Measurements from ENCODE around the gene GPC6.
A peak's percentile ranks its signal among the peaks of the same experiment; 100 is the strongest.

The GPC6 gene

GRCh38 chr13:94188201-94188854 lies 961.7 kb downstream of the GPC6 start:
- no peak for DNase-seq (ENCODE audit: extremely low spot score)
- CTCF ChIA-PET, result interaction anchor here (0.6 kb wide), 1 partner anchor 122 kb away, joined by 5 read pairs; no protein-coding TSS in a partner anchor

GRCh38 chr13:94192431-94192975 lies 965.9 kb downstream of the GPC6 start:
- TF ChIP-seq L3MBTL2 (conservative IDR thresholded peaks at IDR 0.05), result no peak
- no peak for TF ChIP-seq TARDBP (IDR thresholded peaks at IDR 0.05)
- TF ChIP-seq FOXA1 (IDR thresholded peaks at IDR 0.05), result no peak
- TF ChIP-seq PKNOX1 (IDR thresholded peaks at IDR 0.05), result no peak
- TF ChIP-seq ZNF384 (IDR thresholded peaks at IDR 0.05), result no peak
- no peak for TF ChIP-seq CTBP1 (IDR thresholded peaks at IDR 0.05; ENCODE audit: borderline replicate concordance)
- no peak for TF ChIP-seq HDGF (IDR thresholded peaks at IDR 0.05; ENCODE audit: borderline replicate concordance)
- TF ChIP-seq SP1 (IDR thresholded peaks at IDR 0.05), result no peak
- no peak for TF ChIP-seq NFRKB (IDR thresholded peaks at IDR 0.05)
- TF ChIP-seq FOXM1 (IDR thresholded peaks at IDR 0.05; ENCODE audit: borderline replicate concordance), result no peak
- TF ChIP-seq LEF1 (IDR thresholded peaks at IDR 0.05; ENCODE audit: borderline replicate concordance), result no peak
- TF ChIP-seq ELF4 (IDR thresholded peaks at IDR 0.05), result no peak
- TF ChIP-seq ARNT (IDR thresholded peaks at IDR 0.05), result no peak
- no peak for TF ChIP-seq SUZ12 (IDR thresholded peaks at IDR 0.05)
- no peak for TF ChIP-seq BHLHE40 (IDR thresholded peaks at IDR 0.05; ENCODE audit: borderline replicate concordance)
- CTCF ChIA-PET, result interaction anchor here (0.6 to 1.7 kb wide), 10 partner anchors 10 to 1329 kb away, joined by 3 to 12 read pairs (median 3); no protein-coding TSS in a partner anchor
- peak; percentile 73 for DNase-seq (ENCODE audit: extremely low spot score)
- POLR2A ChIA-PET, result no interaction called here

More at GRCh38 chr13:94188201-94188854, 961.7 kb downstream of the GPC6 start:
- no peak for TF ChIP-seq NFRKB (IDR thresholded peaks at IDR 0.05)
- TF ChIP-seq TARDBP (IDR thresholded peaks at IDR 0.05), result no peak
- no peak for TF ChIP-seq LEF1 (IDR thresholded peaks at IDR 0.05; ENCODE audit: borderline replicate concordance)
- TF ChIP-seq SUZ12 (IDR thresholded peaks at IDR 0.05), result no peak
- TF ChIP-seq FOXA1 (IDR thresholded peaks at IDR 0.05), result no peak
- TF ChIP-seq FOXM1 (IDR thresholded peaks at IDR 0.05; ENCODE audit: borderline replicate concordance), result no peak
- TF ChIP-seq ELF4 (IDR thresholded peaks at IDR 0.05), result no peak
- no peak for TF ChIP-seq SP1 (IDR thresholded peaks at IDR 0.05)
- no peak for TF ChIP-seq CTBP1 (IDR thresholded peaks at IDR 0.05; ENCODE audit: borderline replicate concordance)
- no peak for TF ChIP-seq L3MBTL2 (conservative IDR thresholded peaks at IDR 0.05)
- TF ChIP-seq ARNT (IDR thresholded peaks at IDR 0.05), result no peak
- TF ChIP-seq PKNOX1 (IDR thresholded peaks at IDR 0.05), result no peak
- TF ChIP-seq FOXK2 (IDR thresholded peaks at IDR 0.05), result no peak
- TF ChIP-seq ZNF384 (IDR thresholded peaks at IDR 0.05), result no peak
- TF ChIP-seq BHLHE40 (IDR thresholded peaks at IDR 0.05; ENCODE audit: borderline replicate concordance), result no peak
- TF ChIP-seq HDGF (IDR thresholded peaks at IDR 0.05; ENCODE audit: borderline replicate concordance), result no peak
- POLR2A ChIA-PET, result no interaction called here

- ChIA-PET POLR2A (no interaction called here), CTCF (no interaction called here)
- TF ChIP-seq HDGF (IDR thresholded peaks at IDR 0.05; ENCODE audit: borderline replicate concordance) (no peak), NFRKB (IDR thresholded peaks at IDR 0.05) (no peak), FOXK2 (IDR thresholded peaks at IDR 0.05) (no peak), ZNF384 (IDR thresholded peaks at IDR 0.05) (no peak), PKNOX1 (IDR thresholded peaks at IDR 0.05) (no peak), LEF1 (IDR thresholded peaks at IDR 0.05; ENCODE audit: borderline replicate concordance) (no peak), ARNT (IDR thresholded peaks at IDR 0.05) (no peak), BHLHE40 (IDR thresholded peaks at IDR 0.05; ENCODE audit: borderline replicate concordance) (no peak), FOXA1 (IDR thresholded peaks at IDR 0.05) (no peak), ELF4 (IDR thresholded peaks at IDR 0.05) (no peak), SP1 (IDR thresholded peaks at IDR 0.05) (no peak), TARDBP (IDR thresholded peaks at IDR 0.05) (no peak), L3MBTL2 (conservative IDR thresholded peaks at IDR 0.05) (no peak), FOXM1 (IDR thresholded peaks at IDR 0.05; ENCODE audit: borderline replicate concordance) (no peak), SUZ12 (IDR thresholded peaks at IDR 0.05) (no peak), CTBP1 (IDR thresholded peaks at IDR 0.05; ENCODE audit: borderline replicate concordance) (no peak)
- no peak for DNase-seq (ENCODE audit: extremely low spot score)
Observed at GRCh38 chr13:94195715-94196114, 969.1 kb downstream of the GPC6 start.

- POLR2A ChIA-PET, result no interaction called here
Observed at GRCh38 chr13:94196413-94196812, 969.8 kb downstream of the GPC6 start.

More at GRCh38 chr13:94196413-94196812, 969.8 kb downstream of the GPC6 start:
- CTCF ChIA-PET, result no interaction called here
- TF ChIP-seq ZNF384 (IDR thresholded peaks at IDR 0.05), result no peak
- no peak for TF ChIP-seq LEF1 (IDR thresholded peaks at IDR 0.05; ENCODE audit: borderline replicate concordance)
- no peak for TF ChIP-seq SP1 (IDR thresholded peaks at IDR 0.05)
- no peak for TF ChIP-seq CTBP1 (IDR thresholded peaks at IDR 0.05; ENCODE audit: borderline replicate concordance)
- TF ChIP-seq HDGF (IDR thresholded peaks at IDR 0.05; ENCODE audit: borderline replicate concordance), result no peak
- no peak for TF ChIP-seq ARNT (IDR thresholded peaks at IDR 0.05)
- no peak for TF ChIP-seq BHLHE40 (IDR thresholded peaks at IDR 0.05; ENCODE audit: borderline replicate concordance)
- TF ChIP-seq TARDBP (IDR thresholded peaks at IDR 0.05), result no peak
- TF ChIP-seq ELF4 (IDR thresholded peaks at IDR 0.05), result no peak
- no peak for TF ChIP-seq PKNOX1 (IDR thresholded peaks at IDR 0.05)
- TF ChIP-seq L3MBTL2 (conservative IDR thresholded peaks at IDR 0.05), result no peak
- no peak for TF ChIP-seq NFRKB (IDR thresholded peaks at IDR 0.05)
- TF ChIP-seq FOXM1 (IDR thresholded peaks at IDR 0.05; ENCODE audit: borderline replicate concordance), result no peak
- TF ChIP-seq SUZ12 (IDR thresholded peaks at IDR 0.05), result no peak
- no peak for TF ChIP-seq FOXK2 (IDR thresholded peaks at IDR 0.05)
- no peak for TF ChIP-seq FOXA1 (IDR thresholded peaks at IDR 0.05)
- no peak for DNase-seq (ENCODE audit: extremely low spot score)
